Cardiac muscle cell (in vitro differentiated cells and primary cell): ENCODE measurements around the gene EIF3D. TPM values are rescaled to one million over a fixed set of nuclear protein-coding genes. Genes with fewer than 3 reads are reported as not detected.

Experiments
- DNase-seq, 2 donors: peaks; one replicate each; pipeline versions ENCODE4 v3.0.0 to v3.0.0-alpha.2; 2010 to 2017; ENCODE audit warnings: low read depth in 1 of 2, low spot score in 1 of 2
- H3K27ac ChIP-seq: fragments of 200-600 bp; sonication (generic); 2 replicates; pipeline ENCODE4 v1.5.1; 2016
- H3K27me3 ChIP-seq: fragments of 200-600 bp; sonication (generic); 2 replicates; pipeline ENCODE4 v1.6.0; 2016; ENCODE audit warnings: control low read depth
- H3K36me3 ChIP-seq: fragments of 200-600 bp; sonication (generic); 2 replicates; pipeline ENCODE4 v1.5.1; 2016; ENCODE audit warnings: control low read depth
- H3K4me1 ChIP-seq: fragments of 200-600 bp; sonication (generic); 2 replicates; pipeline ENCODE4 v1.8.1; 2017; ENCODE audit warnings: low read depth, mild to moderate bottlenecking, mixed run types
- H3K4me3 ChIP-seq: fragments of 200-600 bp; sonication (generic); 2 replicates; pipeline ENCODE4 v1.5.1; 2016; ENCODE audit warnings: mild to moderate bottlenecking
- H3K9me3 ChIP-seq: fragments of 200-600 bp; sonication (generic); 2 replicates; pipeline ENCODE4 v1.5.1; 2017; ENCODE audit warnings: low read depth, mild to moderate bottlenecking, control low read depth
- CTCF ChIP-seq: IDR thresholded peaks from 2 replicates; pipeline ENCODE4 v1.5.1; 2012; ENCODE audit warnings: low read depth, mild to moderate bottlenecking, low read length
- polyA plus RNA-seq: library from polyadenylated mRNA; unstranded; fragments of >200 nt; fragmentation: Nextera tagmentation; extraction: Ambion mirVana; gene quantifications from 2 replicates; pipeline ENCODE4 v1.2.1, GENCODE V29; 2016
- total RNA-seq: library from RNA; depleted of rRNA; stranded (reverse); fragments of >200 nt; gene quantifications from 2 replicates; pipeline ENCODE4 v1.2.3, GENCODE V29; 2016

The EIF3D gene
- total and polyA plus RNA-seq, 2 experiments from 2014 or later, result 136 to 497 TPM

- H3K4me1 ChIP-seq, result no peaks in the 10 kb centered on the region
- no peaks in the 10 kb centered on the region for H3K36me3 ChIP-seq
- H3K27ac ChIP-seq, result no peak overlapping the region
- peaks cover 5% of the 10 kb centered on the region for H3K27me3 ChIP-seq
- peak in 1 of 2 donors; percentile 19 for DNase-seq
- H3K4me3 ChIP-seq, result no peak overlapping the region
- H3K9me3 ChIP-seq, result no peaks in the 10 kb centered on the region
- no peak for TF ChIP-seq CTCF
Measured at GRCh38 chr22:36549033-36549432, 20.1 kb upstream of the EIF3D start.

- no peak for DNase-seq
- Histone ChIP-seq H3K27ac (no peak overlapping the region), H3K9me3 (no peaks in the 10 kb centered on the region), H3K4me3 (no peak overlapping the region), H3K4me1 (no peaks in the 10 kb centered on the region), H3K36me3 (no peaks in the 10 kb centered on the region), H3K27me3 (peaks cover 5% of the 10 kb centered on the region)
- TF ChIP-seq CTCF, result no peak
Measured at GRCh38 chr22:36548606-36549005, 19.6 kb upstream of the EIF3D start.

GRCh38 chr22:36546932-36547331 is 18.0 kb upstream of the EIF3D start:
- H3K4me3 ChIP-seq, result no peak overlapping the region
- DNase-seq, result peak in 1 of 2 donors; percentile 38
- H3K36me3 ChIP-seq, result no peaks in the 10 kb centered on the region
- no peaks in the 10 kb centered on the region for H3K9me3 ChIP-seq
- no peak for TF ChIP-seq CTCF
- no peak overlapping the region for H3K27ac ChIP-seq
- no peaks in the 10 kb centered on the region for H3K4me1 ChIP-seq
- H3K27me3 ChIP-seq, result peaks cover 5% of the 10 kb centered on the region

GRCh38 chr22:36546092-36546804 is 17.3 kb upstream of the EIF3D start:
- Histone ChIP-seq H3K36me3 (no peaks in the 10 kb centered on the region), H3K27me3 (peaks cover under 1% of the 10 kb centered on the region), H3K4me3 (no peak overlapping the region), H3K9me3 (no peaks in the 10 kb centered on the region), H3K4me1 (no peaks in the 10 kb centered on the region), H3K27ac (no peak overlapping the region)
- DNase-seq, result peak; percentile 70 to 71
- peak; percentile 53 for TF ChIP-seq CTCF

GRCh38 chr22:36544107-36544620 is 15.2 kb upstream of the EIF3D start:
- Histone ChIP-seq H3K9me3 (no peaks in the 10 kb centered on the region), H3K27me3 (no peaks in the 10 kb centered on the region), H3K36me3 (no peaks in the 10 kb centered on the region), H3K4me3 (no peak overlapping the region), H3K27ac (no peak overlapping the region), H3K4me1 (no peaks in the 10 kb centered on the region)
- DNase-seq, result peak in 1 of 2 donors; percentile 51
- TF ChIP-seq CTCF, result no peak
